ENCODE results near the gene WDR77. TPM values are rescaled to one million over a fixed set of nuclear protein-coding genes. Genes with fewer than 3 reads are reported as not detected.

Gene WDR77
- total and polyA plus RNA-seq, 2 experiments from 2014 or later = 37.3 to 55.3 TPM

GRCh38 chr1:111454859-111455641 lies 6.0 kb upstream of the WDR77 start:
- Histone ChIP-seq H3K36me3 (replicated peaks; ENCODE audit: insufficient read depth, low read depth) (no peaks in the 10 kb centered on the region), H3K79me2 (peaks cover 44% of the 10 kb centered on the region)

GRCh38 chr1:111453706-111454105 lies 4.7 kb upstream of the WDR77 start:
- no peak overlapping the region for H3K4me3 ChIP-seq
- H3K27me3 ChIP-seq = no peaks in the 10 kb centered on the region
- no peaks in the 10 kb centered on the region for H3K9me2 ChIP-seq (replicated peaks; ENCODE audit: insufficient read depth)
- no peaks in the 10 kb centered on the region for H3K9me3 ChIP-seq (ENCODE audit: low read depth)
- TF ChIP-seq CTCF (IDR thresholded peaks at IDR 0.05; ENCODE audit: poor library complexity) (no peak), EZH2 (IDR thresholded peaks at IDR 0.05; ENCODE audit: borderline replicate concordance) (no peak), EZH2phosphoT487 (IDR thresholded peaks at IDR 0.05; ENCODE audit: low read depth, severe bottlenecking, unreplicated experiment) (no peak)
- H4K20me1 ChIP-seq (ENCODE audit: insufficient read depth, poor library complexity, severe bottlenecking) = peaks cover 2% of the 10 kb centered on the region
- WGBS (ENCODE audit: low lambda C conversion rate, missing lambda C conversion rate) = 89% methylated on average over 3 of the region's 3 CpGs
- H3K27ac ChIP-seq = no peak overlapping the region
- H3K79me2 ChIP-seq = peaks cover 49% of the 10 kb centered on the region
- H3K4me1 ChIP-seq (ENCODE audit: insufficient read depth) = peaks cover 5% of the 10 kb centered on the region
- DNase-seq (ENCODE audit: low spot score) = no peak
- no peak overlapping the region for H2AFZ ChIP-seq
- no peak overlapping the region for H3K4me2 ChIP-seq
- H3K36me3 ChIP-seq (replicated peaks; ENCODE audit: insufficient read depth, low read depth) = no peaks in the 10 kb centered on the region

More at GRCh38 chr1:111454859-111455641, 6.0 kb upstream of the WDR77 start:
- Histone ChIP-seq H3K4me3 (no peak overlapping the region), H3K4me2 (no peak overlapping the region), H3K27me3 (no peaks in the 10 kb centered on the region), H3K9me2 (replicated peaks; ENCODE audit: insufficient read depth) (no peaks in the 10 kb centered on the region), H3K4me1 (ENCODE audit: insufficient read depth) (peaks cover 5% of the 10 kb centered on the region), H4K20me1 (ENCODE audit: insufficient read depth, poor library complexity, severe bottlenecking) (peaks cover 2% of the 10 kb centered on the region), H3K9me3 (ENCODE audit: low read depth) (no peaks in the 10 kb centered on the region), H2AFZ (no peak overlapping the region), H3K27ac (no peak overlapping the region)
- TF ChIP-seq EZH2 (IDR thresholded peaks at IDR 0.05; ENCODE audit: borderline replicate concordance) = no peak
- TF ChIP-seq CTCF (IDR thresholded peaks at IDR 0.05; ENCODE audit: poor library complexity) = no peak
- no peak for DNase-seq (ENCODE audit: low spot score)
- WGBS (ENCODE audit: low lambda C conversion rate, missing lambda C conversion rate) = 90% methylated on average over 5 of the region's 5 CpGs

GRCh38 chr1:111452581-111452980 lies 3.5 kb upstream of the WDR77 start:
- WGBS (ENCODE audit: low lambda C conversion rate, missing lambda C conversion rate) = 90% methylated on average over 3 of the region's 3 CpGs
- TF ChIP-seq EZH2 (IDR thresholded peaks at IDR 0.05; ENCODE audit: borderline replicate concordance) = no peak
- no peak for TF ChIP-seq CTCF (IDR thresholded peaks at IDR 0.05; ENCODE audit: poor library complexity)
- TF ChIP-seq EZH2phosphoT487 (IDR thresholded peaks at IDR 0.05; ENCODE audit: low read depth, severe bottlenecking, unreplicated experiment) = no peak
- no peaks in the 10 kb centered on the region for H3K9me3 ChIP-seq (ENCODE audit: low read depth)
- no peaks in the 10 kb centered on the region for H3K36me3 ChIP-seq (replicated peaks; ENCODE audit: insufficient read depth, low read depth)
- H3K27me3 ChIP-seq = no peaks in the 10 kb centered on the region
- peaks cover 5% of the 10 kb centered on the region for H3K4me1 ChIP-seq (ENCODE audit: insufficient read depth)
- H2AFZ ChIP-seq = no peak overlapping the region
- H3K4me2 ChIP-seq = no peak overlapping the region
- H4K20me1 ChIP-seq (ENCODE audit: insufficient read depth, poor library complexity, severe bottlenecking) = peaks cover 2% of the 10 kb centered on the region
- peaks cover 61% of the 10 kb centered on the region for H3K79me2 ChIP-seq
- H3K4me3 ChIP-seq = no peak overlapping the region
- H3K9me2 ChIP-seq (replicated peaks; ENCODE audit: insufficient read depth) = no peaks in the 10 kb centered on the region
- DNase-seq (ENCODE audit: low spot score) = no peak
- H3K27ac ChIP-seq = no peak overlapping the region
